HG03378 (cell line): ENCODE data around the gene STK32C.
"Not testable (repeated sequence)": the region's sequence is repeated elsewhere in the genome, so short reads cannot be mapped to it uniquely, and the experiment has no call there.

Source experiments
- ATAC-seq: cut with Tn5 transposase; IDR thresholded peaks from one replicate; pipeline ENCODE4 v1.9.1; 2021; ENCODE audit warnings: mild to moderate bottlenecking, moderate library complexity; ENCODE audit not compliant: unreplicated experiment

STK32C gene

DNA sequence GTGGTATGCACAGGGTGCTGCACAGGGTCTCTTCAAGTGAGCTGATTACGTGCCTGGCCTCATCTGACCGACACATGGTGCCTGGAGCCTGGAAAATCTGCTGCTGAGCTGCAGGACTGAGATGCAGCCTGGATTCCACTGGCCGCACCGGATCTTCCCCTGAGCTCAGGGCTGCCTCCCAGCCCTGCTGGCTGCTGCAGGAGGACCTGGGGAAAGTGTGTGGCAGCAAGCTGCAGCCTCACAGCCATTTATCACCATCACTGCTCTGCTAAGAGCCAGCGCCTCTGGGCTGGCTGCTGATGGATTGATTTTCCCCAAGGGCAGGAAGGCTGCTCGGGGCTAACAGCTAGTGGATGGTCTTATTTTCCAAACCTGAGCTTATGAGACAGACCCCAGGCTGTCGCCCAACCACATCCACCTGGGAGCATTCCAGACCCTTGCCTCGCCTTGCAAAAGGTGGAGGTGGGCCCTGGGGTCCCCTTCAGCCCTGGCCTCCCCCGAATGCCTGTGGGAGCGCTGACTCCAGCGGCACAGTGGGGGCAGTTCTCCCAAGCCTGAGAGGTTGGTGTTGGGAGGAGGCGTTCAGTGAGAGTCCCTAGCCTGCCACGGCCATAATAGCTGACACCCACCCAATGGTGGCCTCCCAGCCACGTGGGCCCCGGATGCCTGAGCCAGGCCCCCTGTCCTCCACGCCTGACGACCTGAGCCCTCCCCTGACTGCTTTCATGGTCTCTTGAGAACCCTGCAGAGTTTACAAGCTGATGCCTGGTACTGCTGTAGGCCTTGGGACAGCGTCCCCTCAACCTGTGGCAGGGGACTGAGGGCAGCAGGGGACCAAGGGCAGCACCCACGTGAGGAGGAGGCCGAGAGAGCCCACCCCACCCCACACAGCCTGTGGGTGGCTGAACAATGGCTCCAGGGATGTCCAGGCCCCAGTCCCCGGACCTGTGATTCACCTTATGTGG is 38.2 kb downstream of the STK32C start:
- no peak for ATAC-seq

DNA sequence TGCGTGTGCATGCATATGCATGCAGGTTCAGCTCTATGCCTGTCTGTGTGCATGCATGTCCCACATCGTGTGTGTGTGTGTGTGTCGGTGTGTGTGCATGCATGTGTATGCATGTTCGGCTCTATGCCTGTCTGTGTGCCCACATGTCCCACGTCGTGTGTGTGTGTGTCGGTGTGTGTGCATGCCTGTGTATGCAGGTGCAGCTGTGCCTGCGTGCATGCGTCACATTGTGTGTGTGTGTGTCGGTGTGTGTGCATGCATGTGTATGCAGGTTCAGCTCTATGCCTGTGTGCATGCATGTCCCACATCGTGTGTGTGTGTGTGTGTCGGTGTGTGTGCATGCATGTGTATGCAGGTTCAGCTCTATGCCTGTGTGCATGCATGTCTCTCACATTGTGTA is 39.8 kb downstream of the STK32C start:
- not testable (repeated sequence) for ATAC-seq

DNA sequence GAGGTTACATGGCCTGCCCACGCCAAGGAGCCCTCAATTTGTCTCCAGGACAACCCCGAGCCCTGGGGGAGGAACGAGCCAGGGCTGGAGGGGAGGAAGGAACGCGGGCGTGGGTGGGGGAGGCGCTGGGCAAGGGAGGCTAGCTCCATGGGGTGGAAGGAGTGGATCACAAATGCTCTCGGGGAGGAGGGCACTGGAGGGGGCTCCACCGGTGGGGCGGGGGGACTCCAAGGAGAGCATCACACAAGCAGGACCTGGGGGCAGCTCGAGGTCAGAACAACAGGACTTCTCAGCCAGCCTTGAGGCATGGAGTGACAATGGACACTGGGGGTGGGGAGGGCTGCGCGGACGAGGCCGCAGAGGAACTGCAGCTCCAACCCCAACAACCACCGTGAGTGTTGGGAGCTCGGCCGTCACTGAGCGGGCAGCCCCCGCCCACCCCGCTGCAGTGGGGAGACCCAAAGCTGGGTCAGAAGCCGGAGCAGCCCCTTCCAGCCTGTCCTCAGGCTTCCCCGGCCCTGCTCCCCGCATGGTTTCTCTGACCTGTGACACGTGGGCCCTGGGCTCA is 41.1 kb downstream of the STK32C start:
- ATAC-seq, result no peak

DNA sequence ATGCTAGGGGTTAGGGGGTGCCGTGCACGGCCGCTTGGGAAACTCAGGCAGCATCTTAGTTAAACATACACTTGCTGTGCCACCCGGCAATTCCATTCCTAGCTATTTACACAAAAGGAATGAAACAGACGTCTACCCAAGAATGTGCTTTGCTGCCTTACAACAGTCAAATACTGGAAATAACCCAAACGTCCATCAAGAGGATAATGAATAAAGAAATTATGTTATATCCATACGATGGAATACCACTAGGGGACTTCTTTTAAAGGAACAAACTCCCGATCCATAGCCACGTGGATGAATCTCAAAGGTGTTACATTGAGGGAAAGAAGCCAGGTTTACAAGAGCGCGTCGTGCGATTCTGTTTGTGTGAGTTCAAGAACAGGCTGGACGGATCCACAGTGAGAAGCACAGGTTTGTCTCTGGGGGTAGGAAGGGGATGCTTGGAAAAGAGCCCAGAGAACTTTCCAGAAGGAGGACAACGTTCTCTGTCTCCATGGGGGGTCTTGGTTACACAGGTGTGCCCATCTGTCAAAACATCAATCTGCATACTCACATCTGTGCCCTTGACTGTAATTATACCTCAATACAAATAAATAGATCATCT is 41.8 kb downstream of the STK32C start:
- no peak for ATAC-seq

DNA sequence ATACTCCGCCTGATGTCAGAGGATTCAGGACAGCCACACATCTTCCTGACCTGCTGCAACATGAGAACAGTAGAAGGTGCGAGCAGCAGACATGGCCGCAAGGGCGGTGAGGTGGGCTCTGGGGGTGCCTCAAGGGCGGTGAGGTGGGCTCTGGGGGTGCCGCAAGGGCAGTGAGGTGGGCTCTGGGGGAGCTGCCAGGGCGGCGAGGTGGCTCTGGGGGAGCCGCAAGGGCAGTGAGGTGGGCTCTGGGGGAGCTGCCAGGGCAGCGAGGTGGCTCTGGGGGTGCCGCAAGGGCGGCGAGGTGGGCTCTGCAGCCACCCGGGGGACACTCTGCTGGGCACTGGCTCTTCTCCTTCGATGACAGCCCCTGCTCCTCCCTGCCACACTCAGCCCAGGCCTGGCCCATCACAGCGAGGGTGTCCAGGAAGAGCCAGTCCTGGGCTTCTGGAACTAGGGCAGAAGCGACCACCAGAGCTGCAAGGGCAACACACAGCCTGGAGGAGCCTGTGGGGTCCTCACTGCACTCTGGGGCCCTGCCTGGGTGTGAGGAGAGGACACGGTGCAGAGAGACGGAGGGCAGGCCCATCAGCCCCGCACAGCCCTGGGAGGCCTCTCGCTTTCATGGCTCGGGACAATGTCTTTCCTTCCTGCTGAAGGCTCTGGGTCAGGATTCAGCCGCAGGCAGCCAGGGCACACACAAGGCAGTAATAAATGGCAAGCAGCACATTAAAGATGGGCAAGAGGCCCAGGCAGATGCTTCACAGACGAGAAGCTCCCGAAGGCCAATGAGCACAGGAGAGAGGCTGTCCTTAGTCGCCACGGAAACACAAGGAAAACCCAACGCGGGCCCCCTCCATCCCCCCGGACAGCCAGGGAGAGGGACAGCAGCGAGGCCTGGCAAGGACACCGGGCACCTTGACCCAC is 42.5 kb downstream of the STK32C start:
- no peak for ATAC-seq

DNA sequence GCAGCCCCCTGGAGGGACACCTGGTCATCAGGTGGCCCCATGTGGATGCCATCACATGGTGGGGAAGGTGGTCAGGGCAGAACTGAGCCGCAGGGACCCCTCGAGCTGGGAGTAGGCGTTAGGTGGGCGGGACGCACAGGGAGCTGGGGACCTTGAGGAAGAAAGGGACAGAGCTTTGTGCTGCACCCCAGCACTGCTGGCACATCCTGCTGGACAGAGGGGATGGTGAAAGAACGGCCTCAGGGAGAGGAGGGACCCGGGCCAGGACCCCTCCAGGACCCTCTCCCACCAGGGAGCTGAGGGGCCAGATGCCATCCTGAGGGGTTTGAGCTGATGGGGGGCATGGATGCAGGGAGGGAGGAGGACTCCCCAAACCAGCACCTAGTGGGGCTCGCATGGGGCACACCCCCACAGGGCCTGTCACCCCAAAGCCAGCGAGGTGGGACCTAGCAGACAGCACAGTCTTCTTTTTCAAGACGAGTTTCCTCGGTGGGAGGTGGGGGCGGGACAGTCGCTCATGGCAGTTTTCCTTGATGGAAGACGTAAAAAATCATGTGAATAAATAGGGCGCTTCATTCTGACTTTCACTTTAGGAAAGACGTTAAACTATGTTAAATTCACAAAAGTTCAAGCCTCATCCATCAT is 43.3 kb downstream of the STK32C start:
- no peak for ATAC-seq

DNA sequence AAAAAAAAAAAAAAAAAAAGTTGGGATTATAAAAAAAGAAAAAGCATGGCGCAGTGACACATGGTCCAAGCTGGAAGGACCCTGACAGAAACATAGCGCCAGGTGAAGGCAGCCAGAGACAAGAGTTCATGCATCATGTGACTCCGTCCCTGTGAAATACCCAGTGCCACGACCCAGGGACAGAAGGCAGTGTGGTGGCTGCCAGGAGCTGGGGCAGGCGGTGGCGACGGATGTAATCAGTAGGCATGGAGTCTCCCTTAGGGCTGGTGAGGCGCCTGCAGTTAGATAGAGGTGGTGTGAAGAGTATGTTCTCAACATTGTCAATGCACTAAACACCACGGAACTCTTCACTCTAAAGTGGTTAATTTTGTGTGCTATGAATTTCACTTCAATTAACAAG is 43.9 kb downstream of the STK32C start:
- ATAC-seq, result no peak

DNA sequence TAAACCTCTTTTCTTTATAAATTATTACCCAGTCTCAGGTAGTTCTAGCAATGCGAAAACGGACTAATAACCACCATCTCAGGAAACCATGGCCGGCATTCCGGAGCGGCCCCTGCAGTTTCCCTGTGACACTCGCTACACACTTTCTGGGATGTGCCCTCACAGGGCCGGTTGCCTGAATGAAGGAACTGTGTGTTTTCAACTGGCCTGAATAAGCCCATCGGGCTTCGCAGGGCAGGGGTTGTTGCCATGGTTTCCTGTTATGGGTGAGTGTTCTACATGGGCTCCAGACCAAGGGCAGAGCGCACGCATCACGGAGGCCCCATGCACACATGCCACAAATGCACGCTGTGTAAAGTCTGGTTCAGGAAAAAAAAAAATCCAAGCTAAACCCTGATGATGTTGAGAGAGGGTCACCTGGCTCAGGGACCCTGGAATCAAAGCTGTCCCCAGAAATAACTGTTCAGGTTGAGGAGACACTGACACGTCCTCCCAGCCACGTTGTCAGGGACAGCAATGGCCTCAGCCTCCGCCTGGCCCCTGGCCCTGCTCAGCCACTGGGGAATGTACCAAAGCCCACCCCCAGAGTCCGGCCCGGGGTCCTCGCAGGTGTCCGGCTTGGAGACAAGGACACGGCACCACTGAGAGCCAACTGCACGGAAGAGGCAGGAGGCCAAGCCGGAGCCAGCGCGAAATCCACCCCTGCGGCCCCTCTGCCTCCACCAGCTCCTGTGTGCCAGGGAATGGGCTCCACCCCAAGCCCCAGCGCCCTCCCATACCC is 47.9 kb downstream of the STK32C start:
- no peak for ATAC-seq

DNA sequence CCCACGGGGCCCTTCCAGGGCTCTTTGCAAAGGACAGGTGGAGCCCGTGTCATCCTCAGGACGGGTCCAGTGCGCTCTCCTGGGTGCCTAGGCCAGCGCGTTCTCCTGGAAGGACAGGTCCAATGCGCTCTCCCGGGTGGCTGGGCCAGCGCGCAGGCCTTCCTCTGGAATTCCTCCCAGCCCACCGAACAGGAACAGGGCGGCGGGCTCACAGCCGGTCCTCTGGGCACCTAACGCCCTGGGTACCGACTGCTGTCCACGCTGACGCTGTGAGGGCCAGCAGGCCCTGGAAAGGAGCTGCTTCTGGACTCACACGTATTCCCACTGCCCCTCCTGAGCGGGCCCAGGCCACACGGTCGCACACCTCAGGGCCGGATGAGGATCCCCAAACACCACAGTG is 49.3 kb downstream of the STK32C start:
- ATAC-seq, result no peak

DNA sequence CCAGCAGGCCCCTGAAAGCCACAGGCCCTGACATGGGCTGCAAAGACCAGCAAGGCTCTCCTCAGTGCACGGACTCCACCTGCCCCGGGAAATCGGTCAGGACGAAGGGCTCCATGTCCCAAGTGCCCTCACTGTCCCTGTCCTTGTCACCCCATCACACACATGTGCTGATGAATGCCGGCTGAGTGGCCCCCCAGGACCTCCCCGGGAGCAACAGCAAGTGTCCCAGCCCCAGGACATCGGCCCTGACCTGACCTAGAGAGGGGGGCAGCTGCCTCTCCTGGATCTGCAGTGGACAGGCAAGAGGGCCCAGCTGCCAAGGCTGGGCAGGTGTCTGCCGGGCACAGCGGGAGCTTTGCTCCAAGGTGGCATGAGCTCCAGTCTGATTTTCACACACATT is 49.8 kb downstream of the STK32C start:
- ATAC-seq, result no peak

DNA sequence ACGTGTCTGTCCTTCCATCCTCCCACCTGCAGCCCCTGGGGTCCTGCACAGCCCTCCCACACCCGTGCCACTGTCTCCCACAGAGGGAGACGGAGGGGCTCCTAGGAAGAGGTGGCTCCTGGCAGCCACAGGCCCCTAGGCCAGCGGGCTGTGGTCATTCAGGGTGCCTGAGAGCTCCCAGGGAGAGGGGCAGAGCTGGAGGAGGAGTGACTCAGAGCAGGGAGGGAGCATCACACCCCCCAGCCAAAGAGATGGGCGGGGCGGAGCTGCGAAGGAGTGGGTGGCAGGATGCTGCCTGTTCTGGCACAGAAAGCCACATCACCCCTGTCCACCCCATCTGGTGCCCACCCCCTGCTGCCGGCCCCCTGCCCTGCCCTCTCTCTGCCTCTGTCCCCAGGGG is 50.5 kb downstream of the STK32C start:
- no peak for ATAC-seq

DNA sequence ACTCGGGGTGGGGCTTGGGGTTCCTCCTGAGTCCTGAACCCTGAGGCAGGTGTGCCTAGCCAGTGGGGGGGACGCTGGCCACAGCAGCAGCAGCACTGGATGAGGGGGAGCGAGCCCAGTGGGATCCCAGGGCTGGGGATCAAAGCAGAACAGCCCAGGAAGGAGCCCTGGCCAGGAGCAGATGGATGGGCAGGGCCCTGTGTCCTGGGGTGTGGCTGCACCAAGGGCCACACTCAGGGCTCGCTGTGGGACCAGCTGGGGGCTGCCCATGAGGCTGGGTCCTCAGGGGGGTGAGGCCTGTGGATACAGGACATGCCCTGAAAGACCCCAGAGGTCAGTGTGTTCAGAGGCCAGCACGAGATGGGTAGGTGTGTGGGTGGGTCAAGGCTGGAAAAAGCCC is 50.9 kb downstream of the STK32C start:
- ATAC-seq, result no peak

DNA sequence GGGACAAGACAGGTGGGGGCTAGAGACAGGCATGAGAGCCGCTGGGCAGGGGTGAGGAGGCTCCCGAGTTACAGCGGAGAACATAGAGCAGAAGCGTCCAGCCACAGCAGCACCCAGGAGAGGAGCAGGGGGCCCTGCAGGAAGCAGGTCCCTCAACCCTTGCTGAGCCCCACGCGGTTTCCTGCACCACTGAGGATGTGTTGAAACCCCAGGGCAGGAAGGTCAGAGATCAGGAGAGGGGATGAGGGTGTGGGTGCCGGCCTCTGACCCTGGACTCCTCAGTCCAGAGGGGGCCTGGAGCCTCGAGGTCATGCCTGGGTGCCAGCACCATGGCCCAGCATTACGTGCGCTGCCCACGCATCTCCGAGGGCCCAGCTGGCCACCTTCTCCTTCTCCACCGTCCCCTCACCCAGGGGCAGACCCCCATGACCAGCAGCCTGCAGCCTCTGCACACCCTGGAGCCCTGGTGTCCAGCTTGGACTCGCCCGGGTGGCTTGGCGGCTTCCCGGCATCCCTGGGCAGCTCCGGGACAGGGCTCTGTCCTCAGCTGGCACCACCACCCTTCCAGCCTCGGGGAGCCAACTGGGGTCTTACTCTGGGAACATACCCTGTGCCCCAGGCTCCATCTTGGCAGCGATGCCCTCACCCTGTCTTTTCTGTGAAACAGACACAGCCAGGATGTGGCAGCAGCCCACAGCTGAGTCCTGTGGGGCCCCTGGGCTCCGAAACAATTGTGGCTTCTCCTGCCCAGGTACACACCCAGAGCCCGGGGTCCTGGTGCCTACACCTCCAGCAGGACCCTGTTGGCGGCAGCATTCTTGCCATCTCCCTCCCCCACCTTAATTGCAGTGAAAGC is 52.0 kb downstream of the STK32C start:
- ATAC-seq, result no peak

DNA sequence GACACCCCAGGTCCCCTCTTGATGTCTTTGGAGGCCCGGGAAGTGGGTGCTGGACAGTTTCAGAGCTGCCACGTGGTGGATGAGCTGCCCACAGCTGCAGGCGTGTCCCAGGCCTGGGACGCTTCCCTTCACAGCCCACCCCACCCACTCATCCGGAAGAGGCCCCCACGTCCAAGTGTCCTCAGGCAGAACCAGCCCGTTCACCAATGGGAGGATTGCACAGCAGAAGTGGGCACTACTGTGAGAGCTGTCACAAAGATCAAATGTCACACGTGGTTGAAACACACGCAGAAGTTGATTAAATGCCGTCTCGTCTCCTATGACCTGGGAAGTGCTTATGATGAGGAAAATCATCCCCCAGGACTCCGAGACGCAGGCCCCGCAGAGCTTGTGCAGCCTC is 52.9 kb downstream of the STK32C start:
- ATAC-seq, result no peak

DNA sequence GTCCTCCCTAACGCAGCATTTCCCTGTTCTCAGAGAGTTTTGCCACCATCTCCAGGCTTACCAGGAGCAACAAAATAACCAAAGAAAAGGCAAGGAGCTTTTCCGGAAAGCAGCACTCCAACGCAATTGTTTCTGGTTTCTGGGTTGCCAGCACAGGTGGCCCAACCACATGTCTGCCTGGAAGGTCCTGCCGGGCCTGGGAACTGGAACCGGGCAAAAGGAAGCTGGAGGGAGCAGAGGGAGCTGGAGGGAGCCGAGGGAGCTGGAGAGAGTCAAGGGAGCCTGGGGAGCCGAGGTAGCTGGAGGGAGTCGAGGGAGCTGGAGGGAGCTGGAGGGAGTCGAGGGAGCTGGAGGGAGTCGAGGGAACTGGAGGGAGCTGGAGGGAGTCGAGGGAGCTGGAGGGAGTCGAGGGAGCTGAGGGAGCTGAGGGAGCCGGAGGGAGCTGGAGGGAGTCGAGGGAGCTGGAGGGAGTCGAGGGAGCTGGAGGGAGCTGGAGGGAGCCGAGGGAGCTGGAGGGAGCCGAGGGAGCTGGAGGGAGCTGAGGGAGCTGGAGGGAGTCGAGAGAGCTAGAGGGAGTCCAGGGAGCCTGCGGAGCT is 54.6 kb downstream of the STK32C start:
- ATAC-seq, result no peak

DNA sequence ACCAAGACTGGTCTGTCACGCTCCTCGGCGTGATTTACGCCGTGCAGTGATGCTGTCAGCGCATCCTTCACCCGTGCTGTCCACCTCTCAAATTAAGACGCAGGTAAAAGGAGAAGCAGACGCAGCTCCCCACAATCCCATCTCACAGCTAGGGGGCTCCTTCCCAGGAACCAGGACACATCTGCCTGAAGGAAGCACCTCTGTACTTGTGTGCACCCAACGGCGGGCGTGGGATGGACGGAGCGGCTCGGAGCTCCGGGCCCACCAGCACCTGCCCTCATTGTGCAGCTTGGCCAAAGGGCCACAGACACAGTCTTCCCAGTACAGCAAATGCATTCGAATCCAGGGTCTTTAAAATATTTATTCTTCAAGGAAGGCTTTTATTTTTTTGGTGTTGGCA is 55.3 kb downstream of the STK32C start:
- no peak for ATAC-seq

DNA sequence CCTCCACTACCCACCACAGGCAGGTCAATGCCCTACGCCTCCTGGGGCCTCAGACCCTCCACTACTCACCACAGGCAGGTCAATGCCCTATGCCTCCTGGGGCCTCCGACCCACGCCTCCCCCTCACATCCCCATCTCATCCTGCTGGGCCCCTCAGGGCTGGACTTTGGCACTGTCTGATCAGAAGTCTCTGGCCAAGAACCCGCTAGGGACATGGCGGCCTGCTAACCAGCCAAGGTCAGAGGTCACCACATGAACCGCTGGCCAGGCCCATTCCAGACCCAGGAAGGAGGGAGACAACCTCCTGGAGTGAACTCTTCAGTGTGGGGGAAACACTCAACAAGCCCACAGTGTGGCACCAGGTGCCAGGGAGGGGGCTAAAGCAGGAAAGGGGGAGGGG is 55.8 kb downstream of the STK32C start:
- ATAC-seq, result no peak
